Esophagus squamous epithelium (tissue), 5 donors: ENCODE data around the gene IFRD2. TPM values are rescaled to one million over a fixed set of nuclear protein-coding genes. Genes with fewer than 3 reads are reported as not detected.
A peak's percentile ranks its signal among the peaks of the same experiment; 100 is the strongest.
"Not testable (repeated sequence)": the region's sequence is repeated elsewhere in the genome, so short reads cannot be mapped to it uniquely, and the experiment has no call there.

Experiments
- DNase-seq: peaks from one replicate; lab custom pipeline; 2025; lab: John Stamatoyannopoulos, UW
- H3K27ac ChIP-seq, 4 donors: fragments of 200-600 bp; sonication (generic); one replicate each; pipeline ENCODE4 v1.5.1; 2016 to 2019; ENCODE audit warnings: mild to moderate bottlenecking in 1 of 4
- H3K27me3 ChIP-seq, 4 donors: fragments of 200-600 bp; sonication (generic); 1 replicate in 3 of 4; 2 replicates in 1 of 4; pipeline versions ENCODE4 v1.5.1 to v1.6.0; 2017 to 2021; ENCODE audit warnings: antibody characterized with exemption in 1 of 4
- H3K36me3 ChIP-seq, 3 donors: fragments of 200-600 bp; sonication (generic); one replicate each; pipeline ENCODE4 v1.5.1; 2016 to 2019
- H3K4me1 ChIP-seq, 3 donors: fragments of 200-600 bp; sonication (generic); one replicate each; pipeline ENCODE4 v1.5.1; 2017 to 2019
- H3K4me3 ChIP-seq, 4 donors: fragments of 200-600 bp; sonication (generic); 1 replicate in 3 of 4; 2 replicates in 1 of 4; pipeline ENCODE4 v1.5.1; 2016 to 2019; ENCODE audit warnings: mild to moderate bottlenecking in 2 of 4, moderate library complexity in 1 of 4
- H3K9me3 ChIP-seq, 3 donors: fragments of 200-600 bp; sonication (generic); one replicate each; pipeline ENCODE4 v1.5.1; 2016 to 2019
- POLR2A ChIP-seq, 4 donors: fragments of 450-650 bp; IDR thresholded peaks; one replicate each; pipeline ENCODE4 v1.6.1; 2017; ENCODE audit warnings: antibody characterized with exemption in 4 of 4, mild to moderate bottlenecking in 4 of 4, moderate library complexity in 3 of 4
- WGBS, 2 donors: methylation state at CpG; one replicate each; pipeline ENCODE4 v1.1.5; 2018; 5-methylcytosine and 5-hydroxymethylcytosine counted together
- intact Hi-C: fragments of 100-400 bp; cut with DNase I; formaldehyde crosslinking; loops from one replicate; pipeline ENCODE4 v1.15.0; 2022
- total RNA-seq, 4 donors: library from RNA; depleted of rRNA; stranded (reverse); fragments of >200 nt; gene quantifications; one replicate each; pipeline ENCODE4 v1.1.0, GENCODE V29; 2016
- TF ChIP-seq, protein P1 (sequence below), 6 experiments: fragments of 450-650 bp in 4 of 6; fragments of 200-600 bp in 2 of 6; sonication (generic) in 2 of 6; IDR thresholded peaks; one replicate each; pipeline ENCODE4 v1.5.1; 2016 to 2019; ENCODE audit warnings: antibody characterized with exemption in 6 of 6, mild to moderate bottlenecking in 4 of 6, moderate library complexity in 4 of 6
- donor health status: DM: yes; HTN: yes; CAD: no.

The IFRD2 gene
- total RNA-seq, 4 donors from 2014 or later = 49.0 to 100 (median 72.9) TPM

GRCh38 chr3:50245831-50246516, 46.3 kb downstream of the IFRD2 start:
- TF ChIP-seq, protein P1, sequence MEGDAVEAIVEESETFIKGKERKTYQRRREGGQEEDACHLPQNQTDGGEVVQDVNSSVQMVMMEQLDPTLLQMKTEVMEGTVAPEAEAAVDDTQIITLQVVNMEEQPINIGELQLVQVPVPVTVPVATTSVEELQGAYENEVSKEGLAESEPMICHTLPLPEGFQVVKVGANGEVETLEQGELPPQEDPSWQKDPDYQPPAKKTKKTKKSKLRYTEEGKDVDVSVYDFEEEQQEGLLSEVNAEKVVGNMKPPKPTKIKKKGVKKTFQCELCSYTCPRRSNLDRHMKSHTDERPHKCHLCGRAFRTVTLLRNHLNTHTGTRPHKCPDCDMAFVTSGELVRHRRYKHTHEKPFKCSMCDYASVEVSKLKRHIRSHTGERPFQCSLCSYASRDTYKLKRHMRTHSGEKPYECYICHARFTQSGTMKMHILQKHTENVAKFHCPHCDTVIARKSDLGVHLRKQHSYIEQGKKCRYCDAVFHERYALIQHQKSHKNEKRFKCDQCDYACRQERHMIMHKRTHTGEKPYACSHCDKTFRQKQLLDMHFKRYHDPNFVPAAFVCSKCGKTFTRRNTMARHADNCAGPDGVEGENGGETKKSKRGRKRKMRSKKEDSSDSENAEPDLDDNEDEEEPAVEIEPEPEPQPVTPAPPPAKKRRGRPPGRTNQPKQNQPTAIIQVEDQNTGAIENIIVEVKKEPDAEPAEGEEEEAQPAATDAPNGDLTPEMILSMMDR (IDR thresholded peaks at IDR 0.05) = peak; percentile 97 to 99 (median 98)
- no peak for TF ChIP-seq POLR2A (IDR thresholded peaks at IDR 0.05)
- intact Hi-C loops = no loop called here
- peak overlapping the region; percentile 32 to 66 (median 44) for H3K4me3 ChIP-seq
- peaks cover 79 to 100% (median 90%) of the 10 kb centered on the region in 3 donors for H3K4me1 ChIP-seq
- peak overlapping the region; percentile 87 to 97 (median 92) for H3K27ac ChIP-seq
- no peaks in the 10 kb centered on the region for H3K27me3 ChIP-seq
- peak; percentile 47 for DNase-seq
- no peaks in the 10 kb centered on the region for H3K9me3 ChIP-seq
- H3K36me3 ChIP-seq = peaks cover 0 to 16% (median 0%) of the 10 kb centered on the region in 3 donors
- WGBS, 2 donors = 0 to 2% methylated on average over 1 to 10 of the region's 25 CpGs

DNA sequence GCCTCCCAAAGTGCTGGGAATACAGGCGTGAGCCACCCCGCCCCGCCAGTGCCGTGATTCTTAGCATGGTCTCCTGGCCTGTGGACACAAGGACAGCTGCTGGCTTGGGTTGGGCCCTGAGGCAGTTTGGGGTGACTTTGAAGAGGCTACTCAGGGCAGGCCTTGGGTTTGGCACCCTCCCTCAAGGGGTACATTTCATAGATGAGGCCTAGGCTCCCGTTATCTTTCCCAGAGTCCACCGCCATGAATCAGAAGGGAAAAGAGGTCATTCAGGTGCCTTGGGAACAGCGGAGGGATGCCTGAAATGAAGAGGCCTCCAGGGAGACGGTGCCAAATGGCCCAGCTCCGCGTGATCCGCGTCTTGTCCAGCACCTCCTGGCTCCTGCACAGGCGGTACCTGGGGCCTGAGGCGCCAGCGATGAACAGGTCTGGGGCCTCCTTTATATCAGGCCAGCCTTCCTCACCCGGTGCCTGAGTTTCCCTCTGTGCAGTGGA, 46.9 kb downstream of the IFRD2 start:
- H3K27ac ChIP-seq = peak overlapping the region; percentile 87 to 97 (median 92)
- peaks cover 79 to 100% (median 96%) of the 10 kb centered on the region in 3 donors for H3K4me1 ChIP-seq
- H3K36me3 ChIP-seq = peaks cover 0 to 10% (median 0%) of the 10 kb centered on the region in 3 donors
- no peaks in the 10 kb centered on the region for H3K27me3 ChIP-seq
- no peak for TF ChIP-seq POLR2A (IDR thresholded peaks at IDR 0.05)
- TF ChIP-seq, protein P1 (IDR thresholded peaks at IDR 0.05) = no peak
- peak overlapping the region in 2 of 4 donors; percentile 44 to 66 for H3K4me3 ChIP-seq
- WGBS, 2 donors = 31 to 35% methylated on average over 3 to 6 of the region's 16 CpGs
- intact Hi-C loops = no loop called here
- no peak for DNase-seq
- H3K9me3 ChIP-seq = no peaks in the 10 kb centered on the region

DNA sequence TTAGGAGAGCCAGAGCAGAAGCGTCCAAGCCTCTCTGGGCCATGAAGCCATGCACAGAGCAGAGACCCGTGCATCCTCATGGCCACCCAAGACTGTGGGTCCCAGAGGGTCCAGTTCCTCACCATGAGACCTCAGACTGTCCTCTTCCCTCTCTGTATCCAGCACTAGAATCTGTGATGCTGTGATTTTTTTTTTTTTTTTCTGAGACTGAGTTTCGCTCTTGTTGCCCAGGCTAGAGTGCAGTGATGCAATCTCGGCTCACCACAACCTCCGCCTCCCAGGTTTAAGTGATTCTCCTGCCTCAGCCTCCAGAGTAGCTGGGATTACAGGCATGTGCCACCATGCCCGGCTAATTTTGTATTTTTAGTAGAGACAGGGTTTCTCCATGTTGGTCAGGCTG, 47.4 kb downstream of the IFRD2 start:
- H3K27me3 ChIP-seq, H3K36me3 ChIP-seq, H3K4me3 ChIP-seq, DNase-seq, intact Hi-C loops, H3K9me3 ChIP-seq: not testable (repeated sequence)
- WGBS, 2 donors = 69 to 76% methylated on average over 5 to 6 of the region's 6 CpGs
- Histone ChIP-seq H3K4me1 (peaks cover 77 to 100% (median 98%) of the 10 kb centered on the region in 3 donors), H3K27ac (peak overlapping the region; percentile 87 to 97 (median 92))

DNA sequence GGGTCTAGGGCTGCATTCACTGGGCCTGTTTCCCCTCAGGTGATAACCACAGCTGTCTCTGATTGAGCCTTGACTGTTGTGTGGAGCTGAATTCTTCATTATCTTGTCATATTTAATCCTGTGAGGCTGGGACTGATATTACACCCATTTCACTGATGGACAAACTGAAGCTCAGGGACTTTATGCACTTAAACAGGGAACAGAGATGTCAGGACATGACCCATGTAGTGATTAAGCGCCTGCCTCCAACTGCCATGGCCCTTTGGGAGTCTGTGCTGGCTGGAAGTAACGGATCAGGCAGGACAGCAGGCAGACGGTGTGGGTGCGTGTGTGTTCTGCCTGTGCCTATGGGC, 48.7 kb downstream of the IFRD2 start:
- Histone ChIP-seq H3K9me3 (no peaks in the 10 kb centered on the region), H3K36me3 (peaks cover 0 to 10% (median 0%) of the 10 kb centered on the region in 3 donors), H3K4me3 (peak overlapping the region in 2 of 4 donors; percentile 4 to 33), H3K4me1 (peaks cover 77 to 100% (median 98%) of the 10 kb centered on the region in 3 donors), H3K27ac (peak overlapping the region; percentile 54 to 97 (median 92)), H3K27me3 (no peaks in the 10 kb centered on the region)
- TF ChIP-seq, protein P1 (IDR thresholded peaks at IDR 0.05) = no peak
- TF ChIP-seq POLR2A (IDR thresholded peaks at IDR 0.05) = no peak
- WGBS, 2 donors = 65 to 74% methylated on average over 4 of the region's 4 CpGs
- intact Hi-C loops = no loop called here
- no peak for DNase-seq

- peak; percentile 47 for DNase-seq
- peak overlapping the region; percentile 54 to 97 (median 92) for H3K27ac ChIP-seq
- H3K9me3 ChIP-seq = no peaks in the 10 kb centered on the region
- peaks cover 0 to 10% (median 0%) of the 10 kb centered on the region in 3 donors for H3K36me3 ChIP-seq
- peaks cover 77 to 100% (median 97%) of the 10 kb centered on the region in 3 donors for H3K4me1 ChIP-seq
- no peaks in the 10 kb centered on the region for H3K27me3 ChIP-seq
- intact Hi-C loops = no loop called here
- 20 to 40% methylated on average over 1 to 10 of the region's 14 CpGs for WGBS, 2 donors
- TF ChIP-seq, protein P1 (IDR thresholded peaks at IDR 0.05) = peak in 1 of 6 experiments; percentile 14
- TF ChIP-seq POLR2A (IDR thresholded peaks at IDR 0.05) = no peak
- H3K4me3 ChIP-seq = peak overlapping the region in 2 of 4 donors; percentile 4 to 33
Observed at GRCh38 chr3:50242851-50243542, 49.2 kb downstream of the IFRD2 start.
